ENCODE results near the gene KIF2A.

Gene KIF2A

GRCh38 chr5:62362701-62363100 lies 56.7 kb downstream of the KIF2A start:
- peaks cover 21% of the 10 kb centered on the region for H3K36me3 ChIP-seq (ENCODE audit: control insufficient read depth, insufficient read depth, low read length)

GRCh38 chr5:62369039-62369438 lies 63.0 kb downstream of the KIF2A start:
- Histone ChIP-seq H3K9me3 (ENCODE audit: control insufficient read depth, insufficient read depth, low read length) (no peaks in the 10 kb centered on the region), H3K4me3 (ENCODE audit: low read depth, low read length) (no peak overlapping the region), H3K36me3 (ENCODE audit: control insufficient read depth, insufficient read depth, low read length) (peaks cover 9% of the 10 kb centered on the region), H3K9ac (ENCODE audit: low read depth, low read length) (no peak overlapping the region), H3K27me3 (ENCODE audit: control insufficient read depth, insufficient read depth, low read length) (no peaks in the 10 kb centered on the region), H3K4me1 (ENCODE audit: control insufficient read depth, insufficient read depth, low read length) (no peaks in the 10 kb centered on the region)

More at GRCh38 chr5:62362701-62363100, 56.7 kb downstream of the KIF2A start:
- H3K9me3 ChIP-seq (ENCODE audit: control insufficient read depth, insufficient read depth, low read length), result no peaks in the 10 kb centered on the region
- no peaks in the 10 kb centered on the region for H3K27me3 ChIP-seq (ENCODE audit: control insufficient read depth, insufficient read depth, low read length)
- no peak overlapping the region for H3K4me3 ChIP-seq (ENCODE audit: low read depth, low read length)
- no peak overlapping the region for H3K9ac ChIP-seq (ENCODE audit: low read depth, low read length)
- no peaks in the 10 kb centered on the region for H3K4me1 ChIP-seq (ENCODE audit: control insufficient read depth, insufficient read depth, low read length)

- Histone ChIP-seq H3K27me3 (ENCODE audit: control insufficient read depth, insufficient read depth, low read length) (no peaks in the 10 kb centered on the region), H3K36me3 (ENCODE audit: control insufficient read depth, insufficient read depth, low read length) (peaks cover 7% of the 10 kb centered on the region), H3K9ac (ENCODE audit: low read depth, low read length) (no peak overlapping the region), H3K4me3 (ENCODE audit: low read depth, low read length) (no peak overlapping the region), H3K4me1 (ENCODE audit: control insufficient read depth, insufficient read depth, low read length) (no peaks in the 10 kb centered on the region), H3K9me3 (ENCODE audit: control insufficient read depth, insufficient read depth, low read length) (no peaks in the 10 kb centered on the region)
These were observed 65.4 kb downstream of the KIF2A start for GRCh38 chr5:62371409-62371808.

GRCh38 chr5:62372600-62372999 lies 66.6 kb downstream of the KIF2A start:
- H3K9ac ChIP-seq (ENCODE audit: low read depth, low read length), result no peak overlapping the region
- peaks cover 7% of the 10 kb centered on the region for H3K36me3 ChIP-seq (ENCODE audit: control insufficient read depth, insufficient read depth, low read length)
- H3K4me1 ChIP-seq (ENCODE audit: control insufficient read depth, insufficient read depth, low read length), result no peaks in the 10 kb centered on the region
- no peaks in the 10 kb centered on the region for H3K27me3 ChIP-seq (ENCODE audit: control insufficient read depth, insufficient read depth, low read length)
- H3K9me3 ChIP-seq (ENCODE audit: control insufficient read depth, insufficient read depth, low read length), result no peaks in the 10 kb centered on the region
- no peak overlapping the region for H3K4me3 ChIP-seq (ENCODE audit: low read depth, low read length)

- Histone ChIP-seq H3K9me3 (ENCODE audit: control insufficient read depth, insufficient read depth, low read length) (no peaks in the 10 kb centered on the region), H3K27me3 (ENCODE audit: control insufficient read depth, insufficient read depth, low read length) (no peaks in the 10 kb centered on the region), H3K9ac (ENCODE audit: low read depth, low read length) (no peak overlapping the region), H3K36me3 (ENCODE audit: control insufficient read depth, insufficient read depth, low read length) (peaks cover 7% of the 10 kb centered on the region), H3K4me1 (ENCODE audit: control insufficient read depth, insufficient read depth, low read length) (no peaks in the 10 kb centered on the region), H3K4me3 (ENCODE audit: low read depth, low read length) (no peak overlapping the region)
These were observed 67.4 kb downstream of the KIF2A start for GRCh38 chr5:62373382-62373781.

GRCh38 chr5:62374090-62374489 lies 68.1 kb downstream of the KIF2A start:
- Histone ChIP-seq H3K27me3 (ENCODE audit: control insufficient read depth, insufficient read depth, low read length) (no peaks in the 10 kb centered on the region), H3K36me3 (ENCODE audit: control insufficient read depth, insufficient read depth, low read length) (peaks cover 7% of the 10 kb centered on the region), H3K4me1 (ENCODE audit: control insufficient read depth, insufficient read depth, low read length) (no peaks in the 10 kb centered on the region), H3K4me3 (ENCODE audit: low read depth, low read length) (no peak overlapping the region), H3K9ac (ENCODE audit: low read depth, low read length) (no peak overlapping the region), H3K9me3 (ENCODE audit: control insufficient read depth, insufficient read depth, low read length) (no peaks in the 10 kb centered on the region)

- Histone ChIP-seq H3K4me1 (ENCODE audit: control insufficient read depth, insufficient read depth, low read length) (no peaks in the 10 kb centered on the region), H3K36me3 (ENCODE audit: control insufficient read depth, insufficient read depth, low read length) (peaks cover 7% of the 10 kb centered on the region), H3K9me3 (ENCODE audit: control insufficient read depth, insufficient read depth, low read length) (no peaks in the 10 kb centered on the region), H3K9ac (ENCODE audit: low read depth, low read length) (no peak overlapping the region), H3K4me3 (ENCODE audit: low read depth, low read length) (no peak overlapping the region), H3K27me3 (ENCODE audit: control insufficient read depth, insufficient read depth, low read length) (no peaks in the 10 kb centered on the region)
These were observed 69.6 kb downstream of the KIF2A start for GRCh38 chr5:62375627-62376026.

GRCh38 chr5:62376064-62376463 lies 70.1 kb downstream of the KIF2A start:
- Histone ChIP-seq H3K9me3 (ENCODE audit: control insufficient read depth, insufficient read depth, low read length) (no peaks in the 10 kb centered on the region), H3K4me1 (ENCODE audit: control insufficient read depth, insufficient read depth, low read length) (no peaks in the 10 kb centered on the region), H3K27me3 (ENCODE audit: control insufficient read depth, insufficient read depth, low read length) (no peaks in the 10 kb centered on the region), H3K36me3 (ENCODE audit: control insufficient read depth, insufficient read depth, low read length) (peaks cover 7% of the 10 kb centered on the region), H3K9ac (ENCODE audit: low read depth, low read length) (no peak overlapping the region), H3K4me3 (ENCODE audit: low read depth, low read length) (no peak overlapping the region)

GRCh38 chr5:62385131-62385530 lies 79.1 kb downstream of the KIF2A start:
- H3K4me3 ChIP-seq (ENCODE audit: low read depth, low read length), result no peak overlapping the region
- H3K36me3 ChIP-seq (ENCODE audit: control insufficient read depth, insufficient read depth, low read length), result peaks cover 6% of the 10 kb centered on the region

GRCh38 chr5:62385816-62386400 lies 79.9 kb downstream of the KIF2A start:
- Histone ChIP-seq H3K36me3 (ENCODE audit: control insufficient read depth, insufficient read depth, low read length) (peaks cover 6% of the 10 kb centered on the region), H3K4me1 (ENCODE audit: control insufficient read depth, insufficient read depth, low read length) (no peaks in the 10 kb centered on the region), H3K9me3 (ENCODE audit: control insufficient read depth, insufficient read depth, low read length) (no peaks in the 10 kb centered on the region), H3K27me3 (ENCODE audit: control insufficient read depth, insufficient read depth, low read length) (no peaks in the 10 kb centered on the region), H3K4me3 (ENCODE audit: low read depth, low read length) (no peak overlapping the region), H3K9ac (ENCODE audit: low read depth, low read length) (no peak overlapping the region)

More at GRCh38 chr5:62385131-62385530, 79.1 kb downstream of the KIF2A start:
- no peaks in the 10 kb centered on the region for H3K4me1 ChIP-seq (ENCODE audit: control insufficient read depth, insufficient read depth, low read length)
- no peaks in the 10 kb centered on the region for H3K27me3 ChIP-seq (ENCODE audit: control insufficient read depth, insufficient read depth, low read length)
- no peak overlapping the region for H3K9ac ChIP-seq (ENCODE audit: low read depth, low read length)
- no peaks in the 10 kb centered on the region for H3K9me3 ChIP-seq (ENCODE audit: control insufficient read depth, insufficient read depth, low read length)

GRCh38 chr5:62386824-62387223 lies 80.8 kb downstream of the KIF2A start:
- no peaks in the 10 kb centered on the region for H3K27me3 ChIP-seq (ENCODE audit: control insufficient read depth, insufficient read depth, low read length)
- no peak overlapping the region for H3K9ac ChIP-seq (ENCODE audit: low read depth, low read length)
- no peak overlapping the region for H3K4me3 ChIP-seq (ENCODE audit: low read depth, low read length)
- no peaks in the 10 kb centered on the region for H3K9me3 ChIP-seq (ENCODE audit: control insufficient read depth, insufficient read depth, low read length)
- H3K4me1 ChIP-seq (ENCODE audit: control insufficient read depth, insufficient read depth, low read length), result no peaks in the 10 kb centered on the region
- peaks cover 5% of the 10 kb centered on the region for H3K36me3 ChIP-seq (ENCODE audit: control insufficient read depth, insufficient read depth, low read length)

- Histone ChIP-seq H3K4me1 (ENCODE audit: control insufficient read depth, insufficient read depth, low read length) (no peaks in the 10 kb centered on the region), H3K27me3 (ENCODE audit: control insufficient read depth, insufficient read depth, low read length) (no peaks in the 10 kb centered on the region), H3K4me3 (ENCODE audit: low read depth, low read length) (no peak overlapping the region), H3K9ac (ENCODE audit: low read depth, low read length) (no peak overlapping the region), H3K36me3 (ENCODE audit: control insufficient read depth, insufficient read depth, low read length) (peaks cover 7% of the 10 kb centered on the region), H3K9me3 (ENCODE audit: control insufficient read depth, insufficient read depth, low read length) (no peaks in the 10 kb centered on the region)
These were observed 89.4 kb downstream of the KIF2A start for GRCh38 chr5:62395210-62395950.

All from iPS-15b (cell line).